ENCODE data around the gene F12. TPM values are rescaled to one million over a fixed set of nuclear protein-coding genes. Genes with fewer than 3 reads are reported as not detected.
A peak's percentile ranks its signal among the peaks of the same experiment; 100 is the strongest.

The F12 gene
- polyA plus RNA-seq, 1 of the 3 experiments (the other 2 are of a cell fraction): 4.3 TPM

- H3K27ac ChIP-seq (ENCODE audit: low read depth in 2 of 2, low read length in 1 of 2): peak overlapping the region; percentile 93 to 96
- WGBS (ENCODE audit: low lambda C conversion rate): 5% methylated on average over 18 of the region's 23 CpGs
- ChIA-PET CTCF (interaction anchor here (0.8 to 15.5 kb wide), 14 partner anchors 8 to 144 kb away, joined by 3 to 318 read pairs (median 4); partner anchors contain the start of genes GRK6, PDLIM7, PFN3 and PRELID1), POLR2A (interaction anchor here (0.6 to 6.1 kb wide), 5 partner anchors 21 to 57 kb away, joined by 3 to 46 read pairs (median 3); partner anchors contain the start of gene GRK6)
- H2AFZ ChIP-seq (ENCODE audit: low read depth): peak overlapping the region; percentile 33; the same call in 1 of the 2 replicates
- H3K9ac ChIP-seq: peak overlapping the region; percentile 92
- H3K36me3 ChIP-seq (replicated peaks in 1 of 2; ENCODE audit: control insufficient read depth in 1 of 2, insufficient read depth in 2 of 2, low read length in 1 of 2): peaks cover 5 to 12% of the 10 kb centered on the region in 2 experiments
- H3K9me3 ChIP-seq: no peaks in the 10 kb centered on the region
- no peaks in the 10 kb centered on the region for H3K9me2 ChIP-seq
- 0 out of 2 replicates have a peak, but pooled peaks cover 9% of the 10 kb centered on the region for H4K20me1 ChIP-seq (ENCODE audit: insufficient read depth)
- peaks cover 21% of the 10 kb centered on the region for H3F3A ChIP-seq (replicated peaks; ENCODE audit: insufficient read depth)
- peak overlapping the region; percentile 66 to 77 for H3K4me3 ChIP-seq (ENCODE audit: low read depth in 2 of 2, low read length in 1 of 2)
- peaks cover 27% of the 10 kb centered on the region for H3K79me2 ChIP-seq (ENCODE audit: insufficient read depth)
- peak overlapping the region; percentile 86 for H3K4me2 ChIP-seq
- no peaks in the 10 kb centered on the region for H3K27me3 ChIP-seq (ENCODE audit: insufficient read depth)
- DNase-seq: peak; percentile 77
- H3K4me1 ChIP-seq (ENCODE audit: control insufficient read depth in 1 of 2, insufficient read depth in 2 of 2, low read depth in 1 of 2, low read length in 1 of 2): peaks cover 23 to 52% of the 10 kb centered on the region in 2 experiments
- TF ChIP-seq GABPA (IDR thresholded peaks at IDR 0.05; ENCODE audit: low read depth) (peak; percentile 63), FOXM1 (IDR thresholded peaks at IDR 0.05; ENCODE audit: low read depth) (no peak), POLR2AphosphoS5 (IDR thresholded peaks at IDR 0.05; ENCODE audit: low read depth, low read length) (peak; percentile 83), USF2 (IDR thresholded peaks at IDR 0.05; ENCODE audit: borderline replicate concordance, low read depth, low read length) (no peak), SMC3 (IDR thresholded peaks at IDR 0.05; ENCODE audit: low read depth, low read length) (no peak), FOSL2 (IDR thresholded peaks at IDR 0.05; ENCODE audit: borderline replicate concordance, low read depth) (peak; percentile 89), RFX5 (IDR thresholded peaks at IDR 0.05; ENCODE audit: low read length) (no peak), EZH2phosphoT487 (IDR thresholded peaks at IDR 0.05; ENCODE audit: borderline replicate concordance, low read depth) (no peak), CHD2 (IDR thresholded peaks at IDR 0.05; ENCODE audit: low read length, partially characterized antibody) (no peak), EP300 (IDR thresholded peaks at IDR 0.05; ENCODE audit: borderline replicate concordance in 1 of 2, low read depth in 1 of 2, low read length in 1 of 2) (peak in 1 of 2 experiments; percentile 84; a peak in 1 of 4 replicates), PBX3 (IDR thresholded peaks at IDR 0.05) (peak; percentile 69), MEF2A (IDR thresholded peaks at IDR 0.05; ENCODE audit: borderline replicate concordance, low read depth) (peak; percentile 53; the same call in 1 of the 2 replicates), TCF12 (IDR thresholded peaks at IDR 0.05) (peak; percentile 83), REST (IDR thresholded peaks at IDR 0.05; ENCODE audit: low read depth, low read length) (no peak), NFIC (IDR thresholded peaks at IDR 0.05; ENCODE audit: borderline replicate concordance) (peak; percentile 95), FOXJ3 (CRISPR knock-in tag; IDR thresholded peaks at IDR 0.05) (no peak), ELF1 (IDR thresholded peaks at IDR 0.05) (no peak), SIN3A (IDR thresholded peaks at IDR 0.05; ENCODE audit: borderline replicate concordance, low read depth, low read length) (peak; percentile 81; the same call in 1 of the 2 replicates), JUND (IDR thresholded peaks at IDR 0.05) (peak; percentile 86), RAD21 (IDR thresholded peaks at IDR 0.05; ENCODE audit: low read length) (no peak), NRF1 (IDR thresholded peaks at IDR 0.05; ENCODE audit: low read depth, low read length) (no peak), YY1 (IDR thresholded peaks at IDR 0.05; ENCODE audit: low read depth) (peak; percentile 79), MXI1 (IDR thresholded peaks at IDR 0.05; ENCODE audit: low read depth, low read length) (peak; percentile 60)
- TF ChIP-seq, protein P1, sequence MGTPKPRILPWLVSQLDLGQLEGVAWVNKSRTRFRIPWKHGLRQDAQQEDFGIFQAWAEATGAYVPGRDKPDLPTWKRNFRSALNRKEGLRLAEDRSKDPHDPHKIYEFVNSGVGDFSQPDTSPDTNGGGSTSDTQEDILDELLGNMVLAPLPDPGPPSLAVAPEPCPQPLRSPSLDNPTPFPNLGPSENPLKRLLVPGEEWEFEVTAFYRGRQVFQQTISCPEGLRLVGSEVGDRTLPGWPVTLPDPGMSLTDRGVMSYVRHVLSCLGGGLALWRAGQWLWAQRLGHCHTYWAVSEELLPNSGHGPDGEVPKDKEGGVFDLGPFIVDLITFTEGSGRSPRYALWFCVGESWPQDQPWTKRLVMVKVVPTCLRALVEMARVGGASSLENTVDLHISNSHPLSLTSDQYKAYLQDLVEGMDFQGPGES (IDR thresholded peaks at IDR 0.05; ENCODE audit: low read depth, low read length): no peak
- TF ChIP-seq, protein P2, sequence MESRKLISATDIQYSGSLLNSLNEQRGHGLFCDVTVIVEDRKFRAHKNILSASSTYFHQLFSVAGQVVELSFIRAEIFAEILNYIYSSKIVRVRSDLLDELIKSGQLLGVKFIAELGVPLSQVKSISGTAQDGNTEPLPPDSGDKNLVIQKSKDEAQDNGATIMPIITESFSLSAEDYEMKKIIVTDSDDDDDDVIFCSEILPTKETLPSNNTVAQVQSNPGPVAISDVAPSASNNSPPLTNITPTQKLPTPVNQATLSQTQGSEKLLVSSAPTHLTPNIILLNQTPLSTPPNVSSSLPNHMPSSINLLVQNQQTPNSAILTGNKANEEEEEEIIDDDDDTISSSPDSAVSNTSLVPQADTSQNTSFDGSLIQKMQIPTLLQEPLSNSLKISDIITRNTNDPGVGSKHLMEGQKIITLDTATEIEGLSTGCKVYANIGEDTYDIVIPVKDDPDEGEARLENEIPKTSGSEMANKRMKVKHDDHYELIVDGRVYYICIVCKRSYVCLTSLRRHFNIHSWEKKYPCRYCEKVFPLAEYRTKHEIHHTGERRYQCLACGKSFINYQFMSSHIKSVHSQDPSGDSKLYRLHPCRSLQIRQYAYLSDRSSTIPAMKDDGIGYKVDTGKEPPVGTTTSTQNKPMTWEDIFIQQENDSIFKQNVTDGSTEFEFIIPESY (IDR thresholded peaks at IDR 0.05; ENCODE audit: borderline replicate concordance, low read depth): 0 out of 2 replicates have a peak, but pooled peaks have one; percentile 43
Observed at GRCh38 chr5:177447611-177448243, 38.4 kb upstream of the F12 start.
